HG03565 (cell line): ENCODE results near the gene PCARE.
"Not testable (repeated sequence)": the region's sequence is repeated elsewhere in the genome, so short reads cannot be mapped to it uniquely, and the experiment has no call there.

Experiments used
- ATAC-seq: cut with Tn5 transposase; IDR thresholded peaks from one replicate; pipeline ENCODE4 v1.9.1; 2021; ENCODE audit warnings: mild to moderate bottlenecking, moderate library complexity; ENCODE audit not compliant: unreplicated experiment

PCARE gene

GRCh38 chr2:29074411-29074810 is at the start of gene PCARE:
Gene PCARE (minus strand): TSS chr2:29074523. CDS start chr2:29074261, 262 bp downstream.
- ATAC-seq = no peak

DNA sequence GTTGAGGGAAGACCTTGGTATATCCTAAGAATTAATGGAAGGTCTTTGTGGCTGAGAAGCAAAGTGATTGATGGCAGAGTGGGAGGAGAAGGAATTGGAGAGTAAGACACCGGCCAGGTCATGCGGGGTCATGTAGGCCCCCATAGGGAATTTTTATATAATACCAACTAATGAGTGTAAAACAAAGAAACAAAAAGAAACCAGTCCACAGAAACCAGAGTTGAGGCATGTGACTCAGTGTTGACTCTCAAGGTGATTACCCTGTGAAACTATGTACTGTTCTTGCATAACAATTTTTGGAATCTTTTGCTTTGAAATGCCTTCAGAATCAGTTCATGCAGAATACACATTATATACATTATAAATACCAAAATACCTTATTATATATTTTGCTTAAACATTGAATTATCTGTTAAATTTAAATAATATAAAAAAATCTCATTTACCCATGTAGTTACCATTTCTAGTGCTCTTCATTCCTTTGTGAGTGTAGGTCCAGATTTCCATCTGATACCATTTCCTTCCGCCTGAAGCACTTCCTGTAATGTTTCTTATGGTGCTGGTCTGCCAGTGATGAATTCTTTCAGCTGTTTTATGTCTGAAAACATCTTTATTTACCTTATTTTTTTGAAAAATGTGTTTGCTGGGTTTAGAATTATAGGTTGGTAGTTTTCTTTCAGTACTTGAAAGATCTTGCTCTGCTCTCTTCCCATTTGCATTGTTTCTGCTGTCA is 49.5 kb upstream of the PCARE start:
- no peak for ATAC-seq

- ATAC-seq = no peak
Observed at GRCh38 chr2:29120846-29121245, 46.5 kb upstream of the PCARE start.

GRCh38 chr2:29119211-29119610 is 44.9 kb upstream of the PCARE start:
- ATAC-seq = no peak

DNA sequence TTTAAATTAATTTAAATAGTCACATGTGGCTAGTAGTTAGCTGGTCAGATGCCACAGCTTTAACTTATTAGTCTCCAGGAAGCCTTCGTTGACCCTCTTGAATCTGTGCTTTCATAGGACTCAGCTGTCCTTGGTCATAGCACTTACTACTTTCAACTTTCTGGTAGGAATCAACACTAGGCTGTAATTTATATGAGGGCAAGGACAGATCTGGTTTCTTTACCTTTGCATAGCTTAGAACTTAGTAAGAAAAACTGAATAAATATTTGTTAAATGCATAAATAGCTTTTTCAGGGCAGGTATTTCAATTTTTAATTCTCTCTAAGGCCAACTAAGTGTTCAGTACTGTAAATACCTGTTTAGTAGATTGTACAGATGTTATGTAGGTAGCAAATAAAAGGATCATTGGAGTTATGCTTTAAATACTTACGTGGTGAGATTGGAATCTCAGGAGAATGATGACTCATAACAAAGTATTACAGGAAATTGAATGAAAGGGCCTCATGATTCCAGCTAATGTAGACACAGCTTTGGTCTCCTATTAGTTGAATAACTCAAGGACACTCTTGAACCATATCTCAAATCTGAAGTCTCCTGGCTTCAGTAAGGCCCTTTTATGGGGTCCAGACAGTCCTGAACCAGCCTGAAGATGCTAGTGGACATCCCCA is 43.4 kb upstream of the PCARE start:
- no peak for ATAC-seq

- peak; percentile 39 for ATAC-seq
Observed at GRCh38 chr2:29115797-29116781, 41.8 kb upstream of the PCARE start.

- ATAC-seq = peak; percentile 37
Observed at GRCh38 chr2:29114946-29115609, 40.8 kb upstream of the PCARE start, which contains the start of gene CLIP4. Gene CLIP4 (plus strand): TSS chr2:29115415. CDS start chr2:29121389, 5,974 bp downstream.

- ATAC-seq = no peak
Observed at GRCh38 chr2:29114586-29114945, 40.2 kb upstream of the PCARE start.

- peak; percentile 29 for ATAC-seq
Observed at GRCh38 chr2:29113891-29114321, 39.6 kb upstream of the PCARE start.

DNA sequence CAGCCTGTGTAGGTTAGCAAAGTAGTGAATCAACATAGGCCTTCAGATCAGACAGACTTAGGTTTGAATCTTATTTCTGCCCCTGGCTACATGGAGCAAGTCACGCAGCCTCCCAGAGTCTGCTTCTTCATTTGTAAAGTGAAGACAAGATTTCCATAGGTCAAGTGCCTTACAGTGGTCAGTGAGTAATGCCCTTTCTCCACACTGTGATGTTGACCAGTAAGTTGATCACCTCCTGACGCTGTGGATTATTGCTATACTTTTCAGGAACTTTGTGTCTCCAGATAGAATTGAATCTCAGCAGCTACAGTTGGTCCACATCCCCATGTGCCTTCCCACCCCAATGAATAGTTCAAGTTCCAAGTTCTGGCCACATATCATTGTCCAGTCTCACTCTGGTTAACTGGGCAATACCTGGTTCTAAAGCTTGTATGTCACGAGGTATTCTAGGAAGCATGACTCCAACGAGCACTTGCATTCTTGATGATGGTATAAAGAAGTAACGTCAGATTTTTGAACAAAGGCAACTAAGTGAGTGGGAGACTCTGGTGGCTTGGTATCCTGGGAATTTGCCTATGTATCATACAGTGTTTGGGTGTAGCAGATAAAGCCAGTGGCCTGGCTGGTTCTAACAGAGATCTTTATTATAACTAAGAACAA is 38.8 kb upstream of the PCARE start:
- no peak for ATAC-seq

- no peak for ATAC-seq
Observed at GRCh38 chr2:29112379-29112778, 38.1 kb upstream of the PCARE start.

- ATAC-seq = no peak
Observed at GRCh38 chr2:29110916-29111535, 36.7 kb upstream of the PCARE start.

- no peak for ATAC-seq
Observed at GRCh38 chr2:29109246-29109645, 34.9 kb upstream of the PCARE start.

DNA sequence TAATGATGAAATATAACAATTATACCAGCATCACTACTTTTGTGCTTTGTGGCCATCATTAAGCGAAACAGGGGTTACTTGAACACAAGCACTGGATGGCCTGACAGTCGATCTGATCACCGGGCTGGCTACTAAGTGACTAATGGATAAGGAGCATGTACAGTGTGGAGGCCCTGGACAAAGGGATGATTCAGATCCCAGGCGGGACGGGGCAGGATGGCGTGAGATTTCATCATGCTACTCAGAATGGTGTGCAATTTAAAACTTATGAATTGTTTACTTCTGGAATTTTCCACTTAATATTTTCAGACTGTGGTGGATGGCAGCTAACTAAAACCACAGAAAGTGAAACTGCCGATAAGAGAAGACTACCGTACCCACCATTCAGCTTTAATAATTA is 33.9 kb upstream of the PCARE start:
- no peak for ATAC-seq

DNA sequence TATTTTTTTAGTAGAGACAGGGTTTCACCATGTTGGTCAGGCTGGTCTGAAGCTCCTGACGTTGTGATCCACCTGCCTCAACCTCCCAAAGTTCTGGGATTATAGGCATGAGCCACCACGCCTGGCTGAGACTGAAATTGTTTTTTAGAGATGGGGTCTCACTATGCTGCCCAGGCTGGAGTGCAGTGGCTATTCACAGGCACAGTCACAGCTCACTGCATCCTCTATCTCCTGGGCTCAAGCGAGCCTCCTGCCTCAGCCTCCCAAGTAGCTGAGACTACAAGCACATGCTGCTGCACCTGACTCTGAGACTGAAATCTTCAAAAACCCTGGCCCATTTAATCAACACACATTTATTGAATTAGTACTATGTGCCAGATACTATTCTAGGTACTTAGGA is 33.2 kb upstream of the PCARE start:
- not testable (repeated sequence) for ATAC-seq

DNA sequence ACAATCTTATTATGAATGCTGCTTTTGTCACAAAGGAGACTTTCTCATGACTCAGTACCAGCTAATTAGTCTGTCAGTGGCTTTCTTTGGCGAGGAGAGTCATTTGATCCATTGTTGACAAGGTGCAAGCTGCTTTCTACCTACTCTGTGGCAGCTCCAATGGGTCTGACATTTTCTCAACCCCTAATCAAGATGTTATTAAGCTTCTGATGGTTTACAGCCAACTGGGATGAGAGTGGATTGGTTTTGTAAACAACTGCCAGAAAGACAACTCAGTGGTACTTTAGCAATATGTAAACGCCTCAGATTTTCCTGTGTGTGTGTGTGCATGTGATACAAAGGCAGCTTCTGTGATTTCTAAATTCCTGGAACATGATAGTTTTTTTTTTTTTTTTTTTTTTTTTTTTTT is 32.7 kb upstream of the PCARE start:
- ATAC-seq = no peak

- ATAC-seq = no peak
Observed at GRCh38 chr2:29106256-29106655, 31.9 kb upstream of the PCARE start.

GRCh38 chr2:29105375-29105774 is 31.1 kb upstream of the PCARE start:
- no peak for ATAC-seq

DNA sequence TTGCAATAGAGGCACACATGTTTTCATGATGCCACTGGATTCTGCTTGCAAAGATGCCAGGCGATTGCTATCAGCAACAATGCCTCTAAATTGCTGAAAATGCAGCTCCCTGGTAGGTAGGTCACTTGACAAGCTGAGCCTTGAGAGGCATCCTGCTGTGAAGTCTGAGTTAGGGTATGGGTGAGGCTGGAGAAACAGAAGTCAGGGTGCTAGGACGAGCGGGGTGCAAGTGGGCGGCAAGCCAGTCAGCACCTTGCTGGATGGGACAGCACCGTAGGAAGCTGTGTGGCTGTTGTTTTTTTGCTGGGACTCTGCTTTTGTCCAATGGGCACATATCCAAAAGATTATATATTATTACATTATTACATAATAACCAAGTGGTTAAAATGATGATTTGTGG is 30.4 kb upstream of the PCARE start:
- no peak for ATAC-seq

- ATAC-seq = no peak
Observed at GRCh38 chr2:29100564-29100963, 26.2 kb upstream of the PCARE start.
